VCaP (cell line): ENCODE data around the gene SPOCK2.

ENCODE experiments used
- H3K27ac ChIP-seq: fragments of 450-650 bp; 2 replicates; pipeline ENCODE4 v1.5.1; 2017
- TF ChIP-seq, protein P1 (sequence below): fragments of 450-650 bp; conservative IDR thresholded peaks from 2 replicates; pipeline ENCODE4 v1.5.1; 2017; ENCODE audit warnings: mild to moderate bottlenecking, moderate library complexity

Gene SPOCK2

DNA sequence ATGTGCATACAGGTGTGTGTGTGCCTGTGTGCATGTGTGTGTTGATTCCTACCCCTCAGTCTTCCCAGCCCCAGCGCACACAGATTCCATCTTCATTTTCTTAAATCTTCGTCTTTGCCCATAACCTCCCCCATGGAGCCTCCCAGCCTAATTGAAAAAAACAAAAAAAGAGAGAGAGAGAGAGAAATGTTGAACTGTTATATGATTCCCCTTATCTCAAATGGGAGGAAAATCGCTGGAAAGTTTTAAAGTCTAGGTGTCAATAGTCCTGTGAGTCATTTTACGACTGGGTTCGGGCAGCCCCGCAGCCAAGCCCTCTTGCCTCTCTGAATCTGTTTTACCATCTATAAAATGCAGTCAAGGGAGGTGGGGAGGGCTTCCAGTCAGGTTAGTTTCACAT, 60.9 kb downstream of the SPOCK2 start:
- no peak overlapping the region for H3K27ac ChIP-seq
- TF ChIP-seq, protein P1, sequence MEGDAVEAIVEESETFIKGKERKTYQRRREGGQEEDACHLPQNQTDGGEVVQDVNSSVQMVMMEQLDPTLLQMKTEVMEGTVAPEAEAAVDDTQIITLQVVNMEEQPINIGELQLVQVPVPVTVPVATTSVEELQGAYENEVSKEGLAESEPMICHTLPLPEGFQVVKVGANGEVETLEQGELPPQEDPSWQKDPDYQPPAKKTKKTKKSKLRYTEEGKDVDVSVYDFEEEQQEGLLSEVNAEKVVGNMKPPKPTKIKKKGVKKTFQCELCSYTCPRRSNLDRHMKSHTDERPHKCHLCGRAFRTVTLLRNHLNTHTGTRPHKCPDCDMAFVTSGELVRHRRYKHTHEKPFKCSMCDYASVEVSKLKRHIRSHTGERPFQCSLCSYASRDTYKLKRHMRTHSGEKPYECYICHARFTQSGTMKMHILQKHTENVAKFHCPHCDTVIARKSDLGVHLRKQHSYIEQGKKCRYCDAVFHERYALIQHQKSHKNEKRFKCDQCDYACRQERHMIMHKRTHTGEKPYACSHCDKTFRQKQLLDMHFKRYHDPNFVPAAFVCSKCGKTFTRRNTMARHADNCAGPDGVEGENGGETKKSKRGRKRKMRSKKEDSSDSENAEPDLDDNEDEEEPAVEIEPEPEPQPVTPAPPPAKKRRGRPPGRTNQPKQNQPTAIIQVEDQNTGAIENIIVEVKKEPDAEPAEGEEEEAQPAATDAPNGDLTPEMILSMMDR: no peak

GRCh38 chr10:72026278-72027111, 61.9 kb downstream of the SPOCK2 start:
- no peak overlapping the region for H3K27ac ChIP-seq
- TF ChIP-seq, protein P1: no peak

GRCh38 chr10:72025832-72026231, 62.5 kb downstream of the SPOCK2 start:
- H3K27ac ChIP-seq: no peak overlapping the region
- TF ChIP-seq, protein P1: no peak

DNA sequence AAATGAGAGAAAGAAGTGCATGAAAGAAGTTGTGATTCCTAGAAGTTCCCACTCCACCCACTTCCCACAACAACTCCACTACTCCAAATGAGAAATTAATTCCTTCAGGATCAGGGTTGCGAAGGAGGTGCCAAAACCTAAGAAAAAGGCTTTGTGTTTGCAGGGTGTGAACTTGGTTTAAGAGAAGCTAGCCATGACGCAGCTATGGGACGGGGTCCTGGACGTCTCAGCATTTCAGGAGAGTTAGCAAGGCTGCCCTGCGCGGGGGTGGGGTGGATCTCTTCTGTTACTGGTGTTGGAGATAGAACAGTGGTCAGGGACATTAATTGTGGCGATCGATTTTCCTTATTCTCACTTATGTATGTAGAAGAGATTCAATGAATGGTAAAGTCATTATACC, 63.0 kb downstream of the SPOCK2 start:
- TF ChIP-seq, protein P1: no peak
- H3K27ac ChIP-seq: no peak overlapping the region

GRCh38 chr10:72024596-72024995, 63.8 kb downstream of the SPOCK2 start:
- no peak overlapping the region for H3K27ac ChIP-seq
- TF ChIP-seq, protein P1: no peak

DNA sequence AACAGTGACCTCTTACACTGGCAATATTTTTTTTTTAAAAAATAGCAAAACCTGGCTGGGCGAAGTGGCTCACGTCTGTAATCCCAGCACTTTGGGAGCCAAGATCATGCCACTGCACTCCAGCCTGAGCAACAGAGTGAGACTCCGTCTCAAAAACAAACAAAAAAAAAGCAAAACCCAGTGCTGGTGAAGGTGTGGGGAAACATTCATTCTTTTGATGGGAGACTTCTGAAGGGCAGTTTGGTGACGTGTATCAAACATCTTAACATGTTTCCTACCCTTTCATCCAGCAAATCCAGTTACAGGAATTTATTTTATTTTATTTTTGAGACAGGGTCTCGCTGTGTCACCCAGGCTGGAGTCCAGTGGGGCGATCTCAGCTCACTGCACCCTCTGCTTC, 66.1 kb downstream of the SPOCK2 start:
- H3K27ac ChIP-seq: no peak overlapping the region
- TF ChIP-seq, protein P1: no peak

GRCh38 chr10:72020914-72021809, 67.2 kb downstream of the SPOCK2 start:
- H3K27ac ChIP-seq: no peak overlapping the region
- TF ChIP-seq, protein P1: no peak
